Measurements from ENCODE around the gene CLDN24.

The CLDN24 gene

DNA sequence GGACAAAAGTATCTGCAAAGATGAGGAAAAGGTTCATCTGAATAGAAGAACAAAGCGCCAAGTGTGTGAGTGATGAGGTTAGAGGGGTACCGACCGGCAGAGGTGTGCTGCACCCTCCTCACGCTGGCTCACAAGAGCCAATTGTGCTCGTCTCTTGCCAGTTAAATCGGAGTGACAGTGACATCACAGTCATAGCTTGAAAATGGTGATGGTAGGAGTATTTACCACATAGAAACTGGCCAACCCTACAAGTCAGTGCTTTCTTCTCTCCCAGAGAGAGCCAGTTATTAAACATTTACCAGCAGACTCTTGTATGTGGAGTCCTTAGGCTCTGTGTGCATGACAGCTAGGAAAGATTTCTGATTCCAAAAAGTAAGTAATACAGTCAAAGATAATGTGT lies 34.5 kb downstream of the CLDN24 start:
- H3K27ac ChIP-seq = no peak overlapping the region
- DNase-seq (ENCODE audit: low read depth, low spot score) = no peak

DNA sequence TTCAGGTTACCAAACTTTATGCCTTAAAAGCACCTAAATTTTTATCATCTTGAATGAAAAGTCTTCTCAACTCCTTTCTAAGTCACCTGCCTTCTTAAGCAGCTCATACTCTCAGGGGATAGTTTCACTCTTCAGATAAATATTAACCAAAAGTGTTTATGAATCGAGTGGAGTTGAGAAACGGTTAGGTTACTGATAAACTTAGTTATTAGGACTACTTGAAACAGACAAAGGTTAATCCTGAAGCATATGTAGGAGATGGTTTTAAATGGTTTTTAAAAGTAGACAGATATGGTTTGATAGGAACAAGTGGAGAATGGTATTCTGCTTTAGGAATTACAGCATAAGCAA lies 34.9 kb downstream of the CLDN24 start:
- H3K27ac ChIP-seq = no peak overlapping the region
- no peak for DNase-seq (ENCODE audit: low read depth, low spot score)

DNA sequence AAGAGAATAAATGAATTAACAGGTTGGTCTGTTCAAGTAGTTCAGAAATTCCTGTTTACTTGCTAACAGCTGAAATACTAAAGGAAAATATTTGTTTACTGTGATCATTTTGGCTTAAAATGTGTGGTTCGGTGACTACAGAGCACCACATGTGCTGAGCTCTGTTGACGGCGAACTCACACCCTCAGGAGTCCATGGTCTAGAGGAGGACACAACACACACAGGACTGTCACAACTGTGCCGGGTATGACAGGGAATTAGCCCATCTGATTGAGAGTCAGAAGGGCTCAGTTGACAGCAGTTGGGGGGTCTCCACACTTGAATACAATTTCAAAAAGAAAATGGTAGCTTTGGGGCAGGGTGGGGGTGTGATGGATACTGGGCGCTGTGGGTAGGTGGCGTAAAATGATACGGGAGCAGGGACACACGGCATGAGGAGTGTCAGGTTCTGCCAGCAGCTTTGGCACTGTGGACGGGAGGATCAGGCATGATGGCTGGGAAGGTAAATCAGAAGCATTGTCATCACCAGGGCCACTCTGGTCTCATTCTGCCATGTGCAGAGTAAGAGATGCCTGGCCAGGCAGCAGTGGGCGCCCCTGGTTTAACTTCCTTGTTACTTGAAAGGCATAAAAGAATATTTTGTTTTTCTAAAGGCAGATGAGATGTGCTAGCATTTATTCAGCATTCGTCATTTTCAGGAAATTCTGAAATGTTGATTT lies 35.5 kb downstream of the CLDN24 start:
- no peak overlapping the region for H3K27ac ChIP-seq
- no peak for DNase-seq (ENCODE audit: low read depth, low spot score)

DNA sequence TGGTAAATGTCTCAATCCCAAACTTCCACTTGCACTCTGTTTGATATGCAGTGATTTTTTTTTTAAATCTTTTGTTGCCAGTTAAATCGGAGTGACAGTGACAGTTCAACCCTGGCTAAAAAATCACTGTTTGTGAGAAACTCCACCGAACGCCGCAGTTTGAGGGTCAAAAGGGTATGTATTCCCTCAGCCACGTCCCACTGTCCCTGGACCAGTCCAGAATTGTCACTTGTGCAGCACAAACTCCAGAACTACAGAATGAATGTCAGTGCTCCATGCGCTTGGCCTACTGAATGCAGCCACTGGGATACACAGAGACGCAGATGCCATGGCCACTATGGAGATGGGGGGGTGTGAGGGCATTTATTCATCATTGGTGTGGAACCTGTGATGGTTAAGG lies 36.3 kb downstream of the CLDN24 start:
- no peak overlapping the region for H3K27ac ChIP-seq
- DNase-seq (ENCODE audit: low read depth, low spot score) = no peak

DNA sequence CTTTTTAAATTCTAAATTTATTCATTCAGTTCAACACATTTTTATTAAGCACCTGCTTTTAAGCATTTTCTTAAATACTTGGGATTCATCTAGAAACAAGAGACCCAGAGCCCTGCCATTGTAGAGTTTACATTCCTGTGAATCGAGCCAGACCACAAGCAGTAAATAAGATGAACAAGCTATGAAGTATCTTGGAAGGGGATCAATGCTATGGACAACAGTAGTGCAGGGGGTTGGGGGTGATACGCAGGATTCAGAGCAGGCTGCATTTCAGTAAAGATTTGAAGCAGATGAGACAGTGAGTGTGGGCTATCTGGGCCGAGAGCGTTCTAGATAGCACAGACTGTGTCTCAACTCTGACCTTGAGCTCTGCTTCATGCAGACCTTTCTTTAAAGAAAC lies 37.3 kb downstream of the CLDN24 start:
- H3K27ac ChIP-seq = no peak overlapping the region
- DNase-seq (ENCODE audit: low read depth, low spot score) = no peak

DNA sequence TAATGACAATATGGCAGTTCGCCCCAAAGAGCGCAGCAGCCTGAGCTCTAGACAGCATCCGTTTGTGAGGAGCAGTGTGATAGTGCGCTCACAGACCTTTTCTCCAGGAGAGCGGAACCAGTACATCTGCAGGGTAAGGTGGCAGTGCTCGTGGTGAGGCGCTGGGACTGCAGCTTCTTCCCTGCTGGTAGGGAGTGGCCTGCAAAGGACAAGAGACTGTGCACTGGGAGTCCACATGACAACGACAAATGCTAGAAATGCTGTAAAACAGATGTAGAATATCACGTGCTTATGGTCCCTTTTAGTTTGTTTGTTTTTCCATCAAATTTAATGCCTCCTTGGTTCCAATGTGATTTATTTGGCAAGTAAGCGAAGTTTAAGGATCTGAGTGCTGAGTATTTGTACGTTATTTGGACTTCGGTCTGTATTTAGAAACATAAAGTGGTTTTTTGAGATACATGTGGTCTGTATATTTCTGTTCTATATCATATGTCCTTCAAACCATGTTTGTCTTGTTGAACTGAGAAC lies 37.9 kb downstream of the CLDN24 start:
- H3K27ac ChIP-seq = no peak overlapping the region

DNA sequence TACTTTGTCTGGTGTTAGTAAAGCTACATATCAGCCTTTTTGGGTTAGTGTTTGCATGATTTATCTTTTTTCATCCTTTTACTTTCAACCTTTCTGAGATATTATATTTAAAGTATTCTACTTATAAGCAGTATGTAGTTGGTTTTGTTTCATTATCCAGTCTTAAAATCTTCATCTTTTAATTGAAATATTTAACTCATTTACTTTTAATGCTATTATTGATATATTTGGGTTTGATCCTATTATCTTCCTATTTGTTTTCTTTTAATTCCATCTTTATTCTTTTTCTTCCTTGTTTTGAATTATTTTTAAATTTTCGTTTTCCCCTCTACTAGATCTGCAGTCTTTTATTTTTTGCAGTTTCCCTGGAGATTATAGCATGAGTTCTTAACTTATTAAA lies 46.1 kb downstream of the CLDN24 start:
- no peak overlapping the region for H3K27ac ChIP-seq
- DNase-seq (ENCODE audit: low read depth, low spot score) = no peak

More for the DNA sequence above, 37.9 kb downstream of the CLDN24 start:
- DNase-seq (ENCODE audit: low read depth, low spot score) = no peak

DNA sequence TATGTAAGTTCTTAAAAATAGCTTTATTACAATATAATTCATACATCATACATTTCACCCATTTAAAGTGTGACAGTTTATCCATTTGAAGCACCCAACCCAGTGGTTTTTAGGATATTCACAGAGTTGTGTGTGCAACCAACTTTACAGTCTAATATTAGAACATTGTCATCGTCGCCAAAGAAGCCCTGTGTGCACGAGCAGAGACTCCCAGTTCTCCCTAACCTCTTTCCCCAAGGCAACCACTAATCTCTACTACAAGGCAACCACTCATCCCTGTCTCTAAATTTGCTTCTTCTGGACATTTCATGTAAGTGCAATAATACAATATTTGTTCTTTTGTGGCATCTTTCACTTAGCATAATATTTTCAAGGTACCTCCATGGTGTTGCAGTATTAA lies 49.8 kb downstream of the CLDN24 start:
- H3K27ac ChIP-seq = no peak overlapping the region
- no peak for DNase-seq (ENCODE audit: low read depth, low spot score)

Data from epithelial cell of prostate (primary cell).